Measurements from ENCODE around the gene VGLL1.

GRCh38 chrX:136585262-136585661 lies 53.2 kb downstream of the VGLL1 start:
- no peak for TF ChIP-seq STAT1 (IDR thresholded peaks at IDR 0.05; ENCODE audit: unreplicated experiment)
- TF ChIP-seq CTCF (conservative IDR thresholded peaks at IDR 0.05; ENCODE audit: low read depth in 2 of 2): no peak
- no peak for TF ChIP-seq EZH2 (IDR thresholded peaks at IDR 0.05; ENCODE audit: low read depth, unreplicated experiment)
- no peak for TF ChIP-seq REST (IDR thresholded peaks at IDR 0.05; ENCODE audit: unreplicated experiment)
- TF ChIP-seq ZNF114 (CRISPR knock-in tag; IDR thresholded peaks at IDR 0.05): no peak
- TF ChIP-seq EZH2phosphoT487 (IDR thresholded peaks at IDR 0.05; ENCODE audit: unreplicated experiment): no peak
- no peak for TF ChIP-seq POLR2AphosphoS5 (IDR thresholded peaks at IDR 0.05; ENCODE audit: low read depth)
- TF ChIP-seq CREB1 (CRISPR knock-in tag; IDR thresholded peaks at IDR 0.05; ENCODE audit: low read depth): no peak
- TF ChIP-seq JUNB (IDR thresholded peaks at IDR 0.05; ENCODE audit: unreplicated experiment): no peak
- no peak for TF ChIP-seq ETS1 (IDR thresholded peaks at IDR 0.05)
- TF ChIP-seq NANOG (IDR thresholded peaks at IDR 0.05; ENCODE audit: borderline replicate concordance): no peak
- TF ChIP-seq ZNF462 (CRISPR knock-in tag; IDR thresholded peaks at IDR 0.05): no peak
- no peak for TF ChIP-seq ZNF331 (CRISPR knock-in tag; IDR thresholded peaks at IDR 0.05; ENCODE audit: low read depth)
